Endodermal cell (in vitro differentiated cells): ENCODE data around the gene PLA2G4C. TPM values are rescaled to one million over a fixed set of nuclear protein-coding genes. Genes with fewer than 3 reads are reported as not detected.
A peak's percentile ranks its signal among the peaks of the same experiment; 100 is the strongest.
"Not testable (repeated sequence)": the region's sequence is repeated elsewhere in the genome, so short reads cannot be mapped to it uniquely, and the experiment has no call there.

Experiments used
- DNase-seq: peaks from one replicate; pipeline ENCODE4 v3.0.0-alpha.2; 2017
- H3K27ac ChIP-seq: 2 replicates; pipeline ENCODE4 v1.5.1; 2013; ENCODE audit warnings: mild to moderate bottlenecking, low read depth, low read length, moderate library complexity
- H3K27me3 ChIP-seq: 2 replicates; pipeline ENCODE4 v1.6.1; 2013; ENCODE audit warnings: mild to moderate bottlenecking, low read length, moderate library complexity; ENCODE audit not compliant: insufficient read depth, control insufficient read depth, poor library complexity, severe bottlenecking
- H3K36me3 ChIP-seq: 2 replicates; pipeline ENCODE4 v1.7.0; 2013; ENCODE audit warnings: mild to moderate bottlenecking, low read length, moderate library complexity; ENCODE audit not compliant: control insufficient read depth, insufficient read depth
- H3K4me1 ChIP-seq: one replicate; pipeline ENCODE4 v1.7.0; 2013; ENCODE audit warnings: low read length; ENCODE audit not compliant: control insufficient read depth, insufficient read depth
- H3K4me3 ChIP-seq: 2 replicates; pipeline ENCODE4 v1.5.1; 2013; ENCODE audit warnings: mild to moderate bottlenecking, low read length, moderate library complexity
- H3K9ac ChIP-seq: 2 replicates; pipeline ENCODE4 v1.6.1; 2013; ENCODE audit warnings: mild to moderate bottlenecking, low read length, moderate library complexity; ENCODE audit not compliant: poor library complexity, severe bottlenecking; ENCODE audit errors: extremely low read depth
- H3K9me3 ChIP-seq: 2 replicates; pipeline ENCODE4 v1.6.1; 2013; ENCODE audit warnings: mild to moderate bottlenecking, low read length, moderate library complexity; ENCODE audit not compliant: control insufficient read depth
- H3K27ac Mint-ChIP-seq: 2 replicates; pipeline ENCODE4 v1.8.0; 2020; ENCODE audit warnings: mixed read lengths
- H3K27me3 Mint-ChIP-seq: 2 replicates; pipeline ENCODE4 v1.8.0; 2021; ENCODE audit warnings: mild to moderate bottlenecking, mixed read lengths; ENCODE audit not compliant: insufficient read depth
- H3K36me3 Mint-ChIP-seq: 2 replicates; pipeline ENCODE4 v1.8.0; 2020; ENCODE audit warnings: low read depth, mixed read lengths
- H3K4me1 Mint-ChIP-seq: 2 replicates; pipeline ENCODE4 v1.8.0; 2020; ENCODE audit warnings: mixed read lengths
- H3K4me3 Mint-ChIP-seq: 2 replicates; pipeline ENCODE4 v1.8.0; 2020; ENCODE audit warnings: mild to moderate bottlenecking, moderate library complexity, mixed read lengths
- H3K9me3 Mint-ChIP-seq: 2 replicates; pipeline ENCODE4 v1.8.0; 2020; ENCODE audit warnings: mild to moderate bottlenecking, mixed read lengths
- CTCF ChIP-seq: fragments of 200-600 bp; sonication (generic); conservative IDR thresholded peaks from 2 replicates; pipeline ENCODE4 v1.5.0; 2021; ENCODE audit warnings: antibody characterized with exemption, mild to moderate bottlenecking
- WGBS, 2 experiments: methylation state at CpG; one replicate each; pipeline versions ENCODE4 v1.1.5 to v1.1.7; 2013; ENCODE audit warnings: missing lambda C conversion rate in 2 of 2, mixed read lengths in 1 of 2; ENCODE audit not compliant: insufficient coverage in 1 of 2, insufficient read length in 1 of 2; 5-methylcytosine and 5-hydroxymethylcytosine counted together
- total RNA-seq, 2 donors: library from RNA; stranded (reverse); fragmentation: NEBNext Ultra II Directional in 1 of 2; extraction: Animal tissue kit (Norgen Biotek cat#: 25700) in 1 of 2; gene quantifications; 2 replicates in 1 of 2; 3 replicates in 1 of 2; pipeline ENCODE4 v1.2.1, GENCODE V29; 2021

The PLA2G4C gene
- total RNA-seq, 2 donors from 2014 or later: 1.3 to 1.4 TPM

- no peak overlapping the region for H3K27ac ChIP-seq
- H3K4me1 Mint-ChIP-seq: no peaks in the 10 kb centered on the region
- no peaks in the 10 kb centered on the region for H3K27me3 ChIP-seq
- peak; percentile 54 for TF ChIP-seq CTCF
- H3K36me3 ChIP-seq: no peaks in the 10 kb centered on the region
- no peaks in the 10 kb centered on the region for H3K9me3 ChIP-seq
- no peak overlapping the region for H3K27ac Mint-ChIP-seq
- no peaks in the 10 kb centered on the region for H3K27me3 Mint-ChIP-seq
- 78 to 96% methylated on average over 6 to 7 of the region's 7 CpGs for WGBS, 2 experiments
- H3K4me3 ChIP-seq: no peak overlapping the region
- no peak overlapping the region for H3K4me3 Mint-ChIP-seq
- H3K36me3 Mint-ChIP-seq: no peaks in the 10 kb centered on the region
- H3K9me3 Mint-ChIP-seq: peaks cover 9% of the 10 kb centered on the region
- no peaks in the 10 kb centered on the region for H3K4me1 ChIP-seq
- H3K9ac ChIP-seq: no peak overlapping the region
- DNase-seq: peak; percentile 62
Measured at GRCh38 chr19:48085904-48086864, 24.4 kb downstream of the PLA2G4C start.

- peaks cover 9% of the 10 kb centered on the region for H3K9me3 Mint-ChIP-seq
- H3K4me3 Mint-ChIP-seq: no peak overlapping the region
- H3K27ac Mint-ChIP-seq: no peak overlapping the region
- DNase-seq: no peak
- no peak overlapping the region for H3K4me3 ChIP-seq
- H3K36me3 ChIP-seq: no peaks in the 10 kb centered on the region
- H3K27me3 Mint-ChIP-seq: no peaks in the 10 kb centered on the region
- no peaks in the 10 kb centered on the region for H3K36me3 Mint-ChIP-seq
- no peak overlapping the region for H3K27ac ChIP-seq
- H3K4me1 ChIP-seq: no peaks in the 10 kb centered on the region
- H3K4me1 Mint-ChIP-seq: no peaks in the 10 kb centered on the region
- no peaks in the 10 kb centered on the region for H3K27me3 ChIP-seq
- TF ChIP-seq CTCF: no peak
- WGBS, 2 experiments: 72 to 80% methylated on average over 2 to 3 of the region's 3 CpGs
- no peaks in the 10 kb centered on the region for H3K9me3 ChIP-seq
- H3K9ac ChIP-seq: no peak overlapping the region
Measured at GRCh38 chr19:48085076-48085475, 25.5 kb downstream of the PLA2G4C start.

- Mint-ChIP-seq H3K27ac (no peak overlapping the region), H3K9me3 (peaks cover 6% of the 10 kb centered on the region), H3K27me3 (no peaks in the 10 kb centered on the region), H3K4me3 (no peak overlapping the region), H3K36me3 (no peaks in the 10 kb centered on the region), H3K4me1 (no peaks in the 10 kb centered on the region)
- H3K36me3 ChIP-seq: no peaks in the 10 kb centered on the region
- no peaks in the 10 kb centered on the region for H3K4me1 ChIP-seq
- WGBS, 2 experiments: 92 to 100% methylated on average over 2 to 4 of the region's 5 CpGs
- no peak overlapping the region for H3K27ac ChIP-seq
- no peaks in the 10 kb centered on the region for H3K27me3 ChIP-seq
- TF ChIP-seq CTCF: no peak
- DNase-seq: no peak
- H3K9ac ChIP-seq: no peak overlapping the region
- H3K4me3 ChIP-seq: no peak overlapping the region
- H3K9me3 ChIP-seq: no peaks in the 10 kb centered on the region
Measured at GRCh38 chr19:48081106-48081505, 29.5 kb downstream of the PLA2G4C start.

GRCh38 chr19:48070177-48070769 lies 40.3 kb downstream of the PLA2G4C start:
- not testable (repeated sequence) for H3K27me3 Mint-ChIP-seq, H3K27me3 ChIP-seq, H3K27ac ChIP-seq, H3K36me3 ChIP-seq, H3K4me1 ChIP-seq, H3K36me3 Mint-ChIP-seq, H3K9ac ChIP-seq, H3K4me3 Mint-ChIP-seq, H3K9me3 Mint-ChIP-seq, DNase-seq, H3K9me3 ChIP-seq, H3K4me3 ChIP-seq, H3K27ac Mint-ChIP-seq, H3K4me1 Mint-ChIP-seq
- 89 to 100% methylated on average over 2 to 3 of the region's 3 CpGs for WGBS, 2 experiments
